A673 (cell line): ENCODE results near the gene NSMCE3.

ENCODE experiments used
- CTCF ChIP-seq: fragments of 300-800, 200-600 bp; sonication (generic); conservative IDR thresholded peaks from 2 replicates; pipeline ENCODE4 v1.5.1; 2017; ENCODE audit warnings: low read depth, mild to moderate bottlenecking, antibody characterized with exemption, low read length, moderate library complexity, mixed read lengths
- EZH2 ChIP-seq: fragments of 200-600 bp; sonication (generic); IDR thresholded peaks from 2 replicates; pipeline ENCODE4 v1.6.1; 2017; ENCODE audit warnings: borderline replicate concordance, low read depth, mild to moderate bottlenecking, mixed read lengths, antibody characterized with exemption, low read length; ENCODE audit not compliant: poor library complexity, severe bottlenecking

- TF ChIP-seq CTCF: no peak
- TF ChIP-seq EZH2: no peak
Observed at GRCh38 chr15:29305556-29305955, 35.9 kb upstream of the NSMCE3 start.
